C4-2B (cell line): ENCODE measurements around the gene HOXC10.

Experiments
- H3K27ac ChIP-seq: fragments of 450-650 bp; 2 replicates; pipeline ENCODE4 v1.5.1; 2017
- ZFX ChIP-seq: fragments of 450-650 bp; IDR thresholded peaks from 2 replicates; pipeline ENCODE4 v1.6.1; 2017
- TF ChIP-seq, protein P1 (sequence below): fragments of 450-650 bp; conservative IDR thresholded peaks from 2 replicates; pipeline ENCODE4 v1.5.1; 2017; ENCODE audit warnings: mild to moderate bottlenecking

The HOXC10 gene

DNA sequence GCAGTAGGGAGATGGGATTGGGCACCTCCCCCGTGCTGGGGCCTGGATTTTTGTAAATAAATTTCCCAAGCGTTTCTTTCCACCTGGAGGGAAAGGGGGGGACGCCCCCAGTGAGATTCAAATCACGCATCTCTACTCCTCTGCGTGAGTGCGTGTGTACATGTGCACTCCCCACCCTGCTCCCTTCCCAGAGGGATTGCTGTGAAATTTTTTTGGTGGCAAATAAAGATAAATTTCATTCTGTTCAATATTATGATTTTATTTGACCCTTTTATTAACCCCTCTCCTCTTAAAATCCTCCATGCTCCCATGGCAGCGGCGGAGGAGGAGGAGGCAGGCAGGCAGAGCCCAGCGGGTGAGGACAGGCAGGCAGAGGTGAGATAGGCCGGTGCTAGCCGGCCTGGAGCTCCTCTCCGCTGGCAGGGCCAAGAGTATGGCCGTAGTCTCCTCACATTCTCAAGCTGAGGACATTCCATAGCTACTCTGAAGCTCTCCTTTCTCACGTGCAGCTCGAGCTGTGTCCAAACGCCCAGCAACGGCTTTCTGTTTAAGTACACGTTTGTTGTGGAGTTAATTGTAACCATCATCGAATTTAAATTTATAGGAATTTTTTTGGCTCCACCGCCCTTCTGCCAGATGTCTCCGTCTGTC, 8.6 kb upstream of the HOXC10 start:
- peak overlapping the region; percentile 6; the same call in 1 of the 2 replicates for H3K27ac ChIP-seq
- TF ChIP-seq ZFX = no peak
- TF ChIP-seq, protein P1, sequence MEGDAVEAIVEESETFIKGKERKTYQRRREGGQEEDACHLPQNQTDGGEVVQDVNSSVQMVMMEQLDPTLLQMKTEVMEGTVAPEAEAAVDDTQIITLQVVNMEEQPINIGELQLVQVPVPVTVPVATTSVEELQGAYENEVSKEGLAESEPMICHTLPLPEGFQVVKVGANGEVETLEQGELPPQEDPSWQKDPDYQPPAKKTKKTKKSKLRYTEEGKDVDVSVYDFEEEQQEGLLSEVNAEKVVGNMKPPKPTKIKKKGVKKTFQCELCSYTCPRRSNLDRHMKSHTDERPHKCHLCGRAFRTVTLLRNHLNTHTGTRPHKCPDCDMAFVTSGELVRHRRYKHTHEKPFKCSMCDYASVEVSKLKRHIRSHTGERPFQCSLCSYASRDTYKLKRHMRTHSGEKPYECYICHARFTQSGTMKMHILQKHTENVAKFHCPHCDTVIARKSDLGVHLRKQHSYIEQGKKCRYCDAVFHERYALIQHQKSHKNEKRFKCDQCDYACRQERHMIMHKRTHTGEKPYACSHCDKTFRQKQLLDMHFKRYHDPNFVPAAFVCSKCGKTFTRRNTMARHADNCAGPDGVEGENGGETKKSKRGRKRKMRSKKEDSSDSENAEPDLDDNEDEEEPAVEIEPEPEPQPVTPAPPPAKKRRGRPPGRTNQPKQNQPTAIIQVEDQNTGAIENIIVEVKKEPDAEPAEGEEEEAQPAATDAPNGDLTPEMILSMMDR = no peak

DNA sequence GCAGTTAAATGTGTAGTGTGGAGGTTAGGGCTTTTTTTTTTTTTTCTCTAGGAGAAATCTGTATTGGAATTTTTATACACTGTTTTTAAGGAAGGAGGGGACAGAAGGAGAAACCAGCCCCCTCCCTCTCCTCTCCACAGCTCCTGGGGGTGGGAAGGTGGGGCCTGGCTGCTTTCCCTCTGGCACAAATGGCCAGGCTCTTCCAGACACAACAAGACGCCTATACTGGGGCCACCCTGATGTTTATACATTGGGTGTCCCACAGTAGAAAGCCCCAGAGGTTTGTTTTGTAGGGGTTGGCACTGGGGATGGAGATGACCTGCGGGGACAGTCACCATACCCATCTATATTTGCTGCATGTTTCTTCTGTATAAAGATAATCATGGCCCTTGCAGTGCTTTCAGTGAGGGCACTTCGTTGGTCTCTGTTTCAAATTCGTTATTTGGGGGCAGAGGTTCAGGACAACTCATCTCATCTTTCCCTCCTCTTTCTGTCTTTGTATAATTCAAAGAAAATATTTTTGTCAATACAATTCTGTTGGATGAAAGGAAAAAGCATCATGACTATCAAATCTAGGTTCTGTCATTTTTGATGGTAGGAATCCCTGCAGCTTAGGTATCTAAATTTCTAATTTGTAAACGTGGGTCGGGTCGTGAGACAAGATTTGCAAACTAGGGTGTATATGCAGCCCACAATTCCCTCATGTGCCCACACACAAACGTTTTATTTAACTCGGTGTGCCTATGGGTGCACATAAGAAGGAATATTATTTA, 7.9 kb upstream of the HOXC10 start:
- peak overlapping the region; percentile 95; the same call in 1 of the 2 replicates for H3K27ac ChIP-seq
- TF ChIP-seq ZFX = no peak
- TF ChIP-seq, protein P1 = no peak

DNA sequence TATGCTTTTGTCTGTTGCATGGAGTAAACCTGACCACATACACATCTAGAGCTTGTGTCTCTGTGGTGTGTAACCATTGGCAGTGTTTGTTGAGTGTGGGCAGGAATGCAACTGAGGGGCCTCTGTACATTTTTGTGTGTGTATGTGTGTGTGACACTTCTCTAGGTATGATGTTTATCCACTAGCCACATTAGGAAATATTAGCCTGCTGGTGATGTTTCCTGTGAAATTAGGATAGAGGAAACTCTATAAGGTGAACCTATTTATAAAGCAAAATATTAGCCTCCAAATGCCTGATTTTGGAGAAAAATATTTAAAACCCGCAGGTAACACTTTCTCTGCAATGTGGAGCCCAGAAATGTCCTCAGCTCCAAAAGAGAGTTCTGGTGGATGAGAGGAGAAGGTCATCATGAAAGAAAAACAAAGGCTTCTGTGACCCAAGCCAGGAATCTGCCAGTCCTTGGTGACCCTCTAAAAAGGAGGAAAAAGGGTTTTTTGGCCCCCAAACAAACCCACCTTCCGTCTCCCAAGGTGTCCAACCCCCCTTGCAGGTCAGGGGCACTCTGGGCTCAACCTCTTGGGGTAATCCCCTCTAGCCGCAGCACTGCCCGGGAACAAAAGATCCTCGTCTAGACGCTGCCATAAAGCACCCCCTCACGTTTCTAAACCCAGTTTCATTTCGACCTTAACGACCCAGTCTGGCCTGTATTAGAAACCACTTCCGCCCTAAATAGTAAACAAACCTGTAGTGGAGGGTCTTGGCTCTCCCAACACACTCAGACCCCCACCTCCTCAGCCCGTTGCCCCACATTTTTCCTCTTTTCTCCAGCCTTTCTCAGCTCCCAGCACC, 7.1 kb upstream of the HOXC10 start:
- no peak for TF ChIP-seq ZFX
- TF ChIP-seq, protein P1 = no peak
- H3K27ac ChIP-seq = peak overlapping the region; percentile 95

DNA sequence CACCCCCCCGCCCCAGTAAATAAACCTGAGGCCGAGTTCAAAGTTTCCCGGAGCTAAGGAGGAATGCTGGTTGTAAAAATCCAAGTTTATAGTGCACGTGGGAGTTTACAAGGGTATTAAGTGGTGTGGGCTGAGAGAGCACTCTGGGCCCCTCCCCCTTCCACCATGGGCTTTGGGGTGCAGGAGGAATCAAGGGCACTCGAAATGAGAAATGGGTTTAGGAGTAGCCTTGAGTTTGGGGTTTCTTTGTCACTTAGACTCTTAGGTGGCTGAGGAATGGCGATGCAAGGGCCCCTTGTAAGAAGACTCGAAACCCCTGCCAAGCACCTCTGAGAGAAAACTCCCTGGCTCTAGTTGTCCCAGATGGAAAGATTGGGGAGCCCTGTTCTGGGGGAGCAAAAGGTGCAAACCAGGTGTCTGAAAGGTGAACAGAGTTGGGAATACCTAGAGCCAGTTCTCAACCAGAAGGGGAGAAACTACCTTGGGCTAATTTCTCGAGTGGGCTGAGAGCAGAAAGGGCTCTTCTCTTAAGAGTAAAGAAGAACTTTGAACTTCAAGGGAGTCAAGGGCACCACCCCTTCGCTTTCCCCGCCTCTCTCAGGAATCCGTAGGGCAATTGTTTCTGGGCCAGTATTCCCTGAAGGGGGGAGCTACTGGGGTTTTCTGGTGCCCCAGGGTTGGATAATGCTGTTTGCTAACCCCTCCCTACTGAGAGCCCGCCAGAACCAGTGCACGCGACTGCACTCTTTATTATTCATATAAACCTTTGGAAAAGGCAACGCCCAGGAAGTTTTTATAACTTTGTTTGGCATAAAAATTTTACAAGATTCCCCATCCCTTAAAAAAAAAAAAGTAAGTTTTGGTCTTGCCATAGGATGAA, 6.2 kb upstream of the HOXC10 start:
- no peak for TF ChIP-seq ZFX
- TF ChIP-seq, protein P1 = no peak
- H3K27ac ChIP-seq = peak overlapping the region; percentile 95

DNA sequence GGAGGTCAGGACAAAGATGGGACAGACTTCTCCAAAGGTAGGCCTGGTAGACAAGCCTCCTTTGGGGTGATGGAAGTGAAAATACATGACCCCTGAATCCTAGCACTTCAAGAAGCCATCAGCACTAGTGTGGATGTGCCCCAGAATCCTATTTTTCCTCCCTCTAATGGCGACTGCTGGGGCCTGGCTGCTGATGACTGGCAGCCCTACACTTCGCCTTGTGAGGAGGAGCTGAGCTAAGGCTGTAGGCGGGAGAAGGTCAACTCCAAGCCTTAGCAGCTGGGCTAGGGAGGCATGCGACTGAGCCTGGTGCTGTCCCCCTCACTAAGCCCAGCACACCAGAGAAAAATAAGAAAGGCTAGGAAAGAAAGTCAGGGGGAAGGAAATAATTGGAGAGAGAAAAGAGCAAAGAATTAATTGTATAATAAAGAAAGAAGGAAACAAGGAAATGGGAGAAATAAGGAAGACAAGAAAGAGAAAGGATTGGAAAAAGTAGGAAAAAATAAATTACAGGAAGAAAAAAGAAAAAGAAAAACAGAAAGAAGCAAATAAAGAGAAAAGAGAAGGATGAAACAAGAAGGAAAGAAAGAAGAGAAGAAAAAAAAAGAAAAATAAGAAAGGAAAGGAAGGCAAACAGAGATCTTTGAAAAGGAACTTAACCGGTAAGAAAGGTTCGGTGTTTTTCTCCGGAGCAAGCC, 4.7 kb upstream of the HOXC10 start:
- no peak for TF ChIP-seq ZFX
- TF ChIP-seq, protein P1 = no peak
- peak overlapping the region; percentile 95; the same call in 1 of the 2 replicates for H3K27ac ChIP-seq

DNA sequence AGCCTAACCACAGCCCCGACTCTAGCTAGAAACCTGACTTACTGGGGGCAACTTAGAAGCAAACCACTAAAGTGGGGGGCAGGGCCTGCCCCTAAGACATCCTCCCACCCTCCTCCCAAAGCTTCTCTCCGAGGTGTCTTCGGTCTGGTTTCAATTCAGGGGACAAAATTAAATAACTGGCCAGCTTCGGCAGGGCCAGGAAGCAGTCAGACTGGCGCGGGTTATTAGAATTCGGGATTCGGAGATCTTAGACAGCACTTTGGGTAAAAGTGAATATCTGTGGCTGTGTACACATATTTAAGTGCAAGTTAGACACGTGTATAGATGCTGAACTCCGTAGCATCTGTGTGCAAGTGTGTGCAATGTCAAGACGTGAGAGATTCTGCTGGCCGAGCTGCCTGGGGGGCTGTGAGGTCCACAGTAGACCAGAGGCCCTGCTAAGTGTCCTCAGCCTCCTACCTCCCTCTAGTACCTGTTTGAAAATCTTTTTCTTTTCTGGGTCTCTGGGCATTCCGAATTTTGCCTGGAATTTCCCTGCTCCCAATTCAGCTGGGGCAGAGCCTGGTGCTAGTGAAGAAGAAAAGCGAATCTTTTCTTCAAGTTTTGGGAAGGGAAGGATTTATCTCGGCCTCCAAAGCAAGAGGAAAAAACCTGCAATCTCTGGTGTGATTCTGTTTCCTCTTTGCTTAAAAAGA, 4.0 kb upstream of the HOXC10 start:
- H3K27ac ChIP-seq = peak overlapping the region; percentile 5; the same call in 1 of the 2 replicates
- TF ChIP-seq ZFX = no peak
- TF ChIP-seq, protein P1 = no peak
